Suprapubic skin (tissue), 4 donors: ENCODE results near the gene LRRC3C. TPM values are rescaled to one million over a fixed set of nuclear protein-coding genes. Genes with fewer than 3 reads are reported as not detected.

ENCODE experiments used
- DNase-seq, 2 donors: peaks; one replicate each; pipeline ENCODE4 v3.0.0-alpha.2; 2019; ENCODE audit warnings: low spot score in 2 of 2
- H3K27ac ChIP-seq: fragments of 200-600 bp; sonication (generic); one replicate; pipeline ENCODE4 v1.5.1; 2019
- H3K27me3 ChIP-seq: fragments of 200-600 bp; sonication (generic); one replicate; pipeline ENCODE4 v1.5.1; 2019
- H3K36me3 ChIP-seq: fragments of 200-600 bp; sonication (generic); one replicate; pipeline ENCODE4 v1.5.1; 2019
- H3K4me1 ChIP-seq: fragments of 200-600 bp; sonication (generic); one replicate; pipeline ENCODE4 v1.5.1; 2019
- H3K4me3 ChIP-seq: fragments of 200-600 bp; sonication (generic); one replicate; pipeline ENCODE4 v1.5.1; 2019; ENCODE audit warnings: mild to moderate bottlenecking
- H3K9me3 ChIP-seq: fragments of 200-600 bp; sonication (generic); one replicate; pipeline ENCODE4 v1.5.1; 2019
- CTCF ChIP-seq, 2 donors: fragments of 200-600 bp in 1 of 2; fragments of 450-650 bp in 1 of 2; sonication (generic) in 1 of 2; IDR thresholded peaks; one replicate each; pipeline ENCODE4 v1.5.1; 2016 to 2019; ENCODE audit warnings: antibody characterized with exemption in 2 of 2, mild to moderate bottlenecking in 1 of 2, moderate library complexity in 1 of 2
- EP300 ChIP-seq: sonication (generic); formaldehyde crosslinking; IDR thresholded peaks from one replicate; pipeline ENCODE4 v1.6.1; 2017; ENCODE audit warnings: antibody characterized with exemption
- POLR2A ChIP-seq, 2 donors: fragments of 450-650 bp; IDR thresholded peaks; one replicate each; pipeline ENCODE4 v1.6.1; 2017; ENCODE audit warnings: antibody characterized with exemption in 2 of 2, mild to moderate bottlenecking in 2 of 2, moderate library complexity in 2 of 2
- POLR2AphosphoS5 ChIP-seq, 3 donors: sonication (generic); formaldehyde crosslinking; IDR thresholded peaks; one replicate each; pipeline ENCODE4 v1.6.1; 2017; ENCODE audit warnings: antibody characterized with exemption in 3 of 3
- WGBS: methylation state at CpG from one replicate; pipeline ENCODE4 v1.1.5; 2018; 5-methylcytosine and 5-hydroxymethylcytosine counted together
- total RNA-seq, 4 donors: library from RNA; depleted of rRNA; stranded (reverse); fragments of >200 nt; gene quantifications; one replicate each; pipeline ENCODE4 v1.1.0, GENCODE V29; 2016

Gene LRRC3C
- total RNA-seq, 4 donors from 2014 or later, result 1.1 to 2.3 TPM; not detected in 2

GRCh38 chr17:39974433-39974832 is 46.9 kb downstream of the LRRC3C start:
- H3K4me3 ChIP-seq, result no peak overlapping the region
- WGBS, result 75% methylated on average over 5 of the region's 5 CpGs
- no peaks in the 10 kb centered on the region for H3K9me3 ChIP-seq
- no peak overlapping the region for H3K27ac ChIP-seq
- H3K36me3 ChIP-seq, result no peaks in the 10 kb centered on the region
- DNase-seq, result no peak
- peaks cover 5% of the 10 kb centered on the region for H3K4me1 ChIP-seq
- no peak for TF ChIP-seq CTCF (IDR thresholded peaks at IDR 0.05)
- TF ChIP-seq POLR2AphosphoS5 (IDR thresholded peaks at IDR 0.05), result no peak
- TF ChIP-seq EP300, result no peak
- TF ChIP-seq POLR2A (IDR thresholded peaks at IDR 0.05), result no peak
- no peaks in the 10 kb centered on the region for H3K27me3 ChIP-seq

GRCh38 chr17:39975801-39976200 is 48.3 kb downstream of the LRRC3C start:
- TF ChIP-seq POLR2A (IDR thresholded peaks at IDR 0.05) (no peak), POLR2AphosphoS5 (IDR thresholded peaks at IDR 0.05) (no peak), EP300 (no peak), CTCF (IDR thresholded peaks at IDR 0.05) (no peak)
- Histone ChIP-seq H3K27me3 (no peaks in the 10 kb centered on the region), H3K27ac (no peak overlapping the region)

GRCh38 chr17:39979016-39979670 is 51.6 kb downstream of the LRRC3C start:
- peaks cover 3% of the 10 kb centered on the region for H3K36me3 ChIP-seq
- no peak for DNase-seq
- peak overlapping the region; percentile 98 for H3K4me3 ChIP-seq
- H3K9me3 ChIP-seq, result no peaks in the 10 kb centered on the region
- TF ChIP-seq POLR2AphosphoS5 (IDR thresholded peaks at IDR 0.05) (no peak), CTCF (IDR thresholded peaks at IDR 0.05) (no peak), EP300 (no peak), POLR2A (IDR thresholded peaks at IDR 0.05) (no peak)
- WGBS, result 64% methylated on average over 5 of the region's 5 CpGs
- H3K4me1 ChIP-seq, result peaks cover 38% of the 10 kb centered on the region
- H3K27me3 ChIP-seq, result no peaks in the 10 kb centered on the region
- peak overlapping the region; percentile 96 for H3K27ac ChIP-seq

More at GRCh38 chr17:39975801-39976200, 48.3 kb downstream of the LRRC3C start:
- H3K4me1 ChIP-seq, result peaks cover 12% of the 10 kb centered on the region
- 72% methylated on average over 4 of the region's 4 CpGs for WGBS
- no peak for DNase-seq
- H3K4me3 ChIP-seq, result no peak overlapping the region
- H3K9me3 ChIP-seq, result no peaks in the 10 kb centered on the region
- H3K36me3 ChIP-seq, result no peaks in the 10 kb centered on the region

GRCh38 chr17:39979893-39980350 is 52.4 kb downstream of the LRRC3C start:
- peaks cover 11% of the 10 kb centered on the region for H3K36me3 ChIP-seq
- no peaks in the 10 kb centered on the region for H3K9me3 ChIP-seq
- peaks cover 38% of the 10 kb centered on the region for H3K4me1 ChIP-seq
- TF ChIP-seq POLR2A (IDR thresholded peaks at IDR 0.05), result no peak
- TF ChIP-seq EP300, result no peak
- TF ChIP-seq POLR2AphosphoS5 (IDR thresholded peaks at IDR 0.05), result no peak
- no peak for TF ChIP-seq CTCF (IDR thresholded peaks at IDR 0.05)
- H3K4me3 ChIP-seq, result peak overlapping the region; percentile 98
- H3K27me3 ChIP-seq, result no peaks in the 10 kb centered on the region
- peak overlapping the region; percentile 96 for H3K27ac ChIP-seq
- DNase-seq, result no peak
- WGBS, result 1% methylated on average over 10 of the region's 10 CpGs

- Histone ChIP-seq H3K27me3 (no peaks in the 10 kb centered on the region), H3K4me1 (peaks cover 38% of the 10 kb centered on the region), H3K4me3 (peak within 1 kb of the TSS; percentile 98), H3K27ac (peak within 1 kb of the TSS; percentile 96), H3K36me3 (peaks cover 18% of the 10 kb centered on the region), H3K9me3 (no peaks in the 10 kb centered on the region)
- peak; percentile 99 for DNase-seq
- 1% methylated on average over 35 of the region's 84 CpGs for WGBS
- peak; percentile 24 to 98 (median 90) for TF ChIP-seq POLR2AphosphoS5 (IDR thresholded peaks at IDR 0.05)
- peak in 1 of 2 donors; percentile 80 for TF ChIP-seq POLR2A (IDR thresholded peaks at IDR 0.05)
- no peak for TF ChIP-seq EP300
- TF ChIP-seq CTCF (IDR thresholded peaks at IDR 0.05), result peak; percentile 79 to 86
Measured at GRCh38 chr17:39980351-39981206, 53.0 kb downstream of the LRRC3C start, which contains the start of gene PSMD3. TSS of gene PSMD3 (plus strand) at chr17:39980807. CDS start at chr17:39980971, 164 bp downstream.
